Lung (tissue), 12 donors: ENCODE measurements around the gene NRCAM. TPM values are rescaled to one million over a fixed set of nuclear protein-coding genes. Genes with fewer than 3 reads are reported as not detected.
A peak's percentile ranks its signal among the peaks of the same experiment; 100 is the strongest.

Experiments used
- ATAC-seq: fragments of 200-7000 bp; cut with Tn5 transposase; one replicate; pipeline ENCODE4 v1.9.1; 2020; ENCODE audit warnings: moderate number of reproducible peaks; ENCODE audit not compliant: insufficient read depth, low FRiP score
- DNase-seq, 3 donors: peaks; one replicate each; pipeline ENCODE4 v3.0.0-alpha.2; 2013 to 2017
- H3K27ac ChIP-seq, 2 donors: one replicate each; pipeline ENCODE4 v1.5.1; 2013; ENCODE audit warnings: mild to moderate bottlenecking in 2 of 2, moderate library complexity in 2 of 2, control low read depth in 1 of 2, inconsistent platforms in 1 of 2, low read depth in 1 of 2, low read length in 1 of 2
- H3K27me3 ChIP-seq, 3 donors: one replicate each; pipeline ENCODE4 v1.5.1; 2013; ENCODE audit warnings: low read length in 2 of 3; ENCODE audit not compliant: control insufficient read depth in 3 of 3, insufficient read depth in 3 of 3
- H3K36me3 ChIP-seq, 4 donors: one replicate each; pipeline ENCODE4 v1.5.1; 2013; ENCODE audit warnings: low read length in 4 of 4, mild to moderate bottlenecking in 1 of 4, moderate library complexity in 1 of 4; ENCODE audit not compliant: control insufficient read depth in 4 of 4, insufficient read depth in 4 of 4
- H3K4me1 ChIP-seq, 5 donors: one replicate each; pipeline ENCODE4 v1.5.1; 2013; ENCODE audit warnings: low read length in 5 of 5, mild to moderate bottlenecking in 2 of 5, moderate library complexity in 1 of 5; ENCODE audit not compliant: control insufficient read depth in 5 of 5, insufficient read depth in 5 of 5
- H3K4me3 ChIP-seq: one replicate; pipeline ENCODE4 v1.5.1; 2013; ENCODE audit warnings: mild to moderate bottlenecking, control low read depth, moderate library complexity
- H3K9ac ChIP-seq, 2 donors: one replicate each; pipeline ENCODE4 v1.5.1; 2013; ENCODE audit warnings: low read length in 2 of 2, control low read depth in 1 of 2; ENCODE audit not compliant: insufficient read depth in 1 of 2
- H3K9me3 ChIP-seq, 4 donors: one replicate each; pipeline ENCODE4 v1.5.1; 2013; ENCODE audit warnings: low read length in 3 of 4, mild to moderate bottlenecking in 1 of 4, moderate library complexity in 1 of 4; ENCODE audit not compliant: control insufficient read depth in 4 of 4, insufficient read depth in 3 of 4
- WGBS, 2 donors: extraction: QIAGEN DNeasy Blood & Tissue Kit; methylation state at CpG; one replicate each; pipeline ENCODE4 v1.1.7; 2013; 5-methylcytosine and 5-hydroxymethylcytosine counted together
- polyA plus RNA-seq, 2 donors: library from polyadenylated mRNA; stranded (reverse); fragments of 200-250 nt; gene quantifications; one replicate each; pipeline ENCODE4 v1.2.1, GENCODE V29; 2013
- total RNA-seq, 2 donors: library from RNA; depleted of rRNA in 1 of 2; stranded (reverse); fragments of >200 nt in 1 of 2; gene quantifications; one replicate each; pipeline ENCODE4 v1.2.1, GENCODE V29; 2014 to 2021
- TF ChIP-seq, protein P1 (sequence below): IDR thresholded peaks from 2 replicates; pipeline ENCODE4 v1.5.1; 2012; ENCODE audit warnings: mild to moderate bottlenecking; ENCODE audit errors: control extremely low read depth, extremely low read depth
- donor health status: control.
- donor health status: control.
- donor health status: Bipolar disorder and iron deficiency.
- donor health status: healthy.
- donor health status: DM: yes; HTN: yes; CAD: no.

NRCAM gene
- total and polyA plus RNA-seq, 4 donors, result 2.5 to 32.4 (median 11.0) TPM

GRCh38 chr7:108290459-108291151 lies 165.6 kb downstream of the NRCAM start:
- TF ChIP-seq, protein P1, sequence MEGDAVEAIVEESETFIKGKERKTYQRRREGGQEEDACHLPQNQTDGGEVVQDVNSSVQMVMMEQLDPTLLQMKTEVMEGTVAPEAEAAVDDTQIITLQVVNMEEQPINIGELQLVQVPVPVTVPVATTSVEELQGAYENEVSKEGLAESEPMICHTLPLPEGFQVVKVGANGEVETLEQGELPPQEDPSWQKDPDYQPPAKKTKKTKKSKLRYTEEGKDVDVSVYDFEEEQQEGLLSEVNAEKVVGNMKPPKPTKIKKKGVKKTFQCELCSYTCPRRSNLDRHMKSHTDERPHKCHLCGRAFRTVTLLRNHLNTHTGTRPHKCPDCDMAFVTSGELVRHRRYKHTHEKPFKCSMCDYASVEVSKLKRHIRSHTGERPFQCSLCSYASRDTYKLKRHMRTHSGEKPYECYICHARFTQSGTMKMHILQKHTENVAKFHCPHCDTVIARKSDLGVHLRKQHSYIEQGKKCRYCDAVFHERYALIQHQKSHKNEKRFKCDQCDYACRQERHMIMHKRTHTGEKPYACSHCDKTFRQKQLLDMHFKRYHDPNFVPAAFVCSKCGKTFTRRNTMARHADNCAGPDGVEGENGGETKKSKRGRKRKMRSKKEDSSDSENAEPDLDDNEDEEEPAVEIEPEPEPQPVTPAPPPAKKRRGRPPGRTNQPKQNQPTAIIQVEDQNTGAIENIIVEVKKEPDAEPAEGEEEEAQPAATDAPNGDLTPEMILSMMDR, result no peak

GRCh38 chr7:108289852-108290251 lies 166.4 kb downstream of the NRCAM start:
- 80% methylated on average over 1 of the region's 1 CpG for WGBS, 2 donors
- H3K9ac ChIP-seq, result no peak overlapping the region
- no peak overlapping the region for H3K27ac ChIP-seq
- ATAC-seq (no peak), DNase-seq (no peak)
- H3K4me1 ChIP-seq, result peaks cover 0 to 37% (median 3%) of the 10 kb centered on the region in 5 donors
- H3K36me3 ChIP-seq, result no peaks in the 10 kb centered on the region
- TF ChIP-seq, protein P1, result no peak
- H3K27me3 ChIP-seq, result no peaks in the 10 kb centered on the region
- no peak overlapping the region for H3K4me3 ChIP-seq
- H3K9me3 ChIP-seq, result no peaks in the 10 kb centered on the region

More at GRCh38 chr7:108290459-108291151, 165.6 kb downstream of the NRCAM start:
- peak; percentile 30 to 85 (median 82) for DNase-seq
- no peak for ATAC-seq
- Histone ChIP-seq H3K4me1 (peaks cover 0 to 37% (median 3%) of the 10 kb centered on the region in 5 donors), H3K9me3 (no peaks in the 10 kb centered on the region), H3K9ac (no peak overlapping the region), H3K27me3 (no peaks in the 10 kb centered on the region), H3K36me3 (no peaks in the 10 kb centered on the region), H3K4me3 (no peak overlapping the region), H3K27ac (no peak overlapping the region)
- 53 to 74% methylated on average over 7 of the region's 7 CpGs for WGBS, 2 donors

DNA sequence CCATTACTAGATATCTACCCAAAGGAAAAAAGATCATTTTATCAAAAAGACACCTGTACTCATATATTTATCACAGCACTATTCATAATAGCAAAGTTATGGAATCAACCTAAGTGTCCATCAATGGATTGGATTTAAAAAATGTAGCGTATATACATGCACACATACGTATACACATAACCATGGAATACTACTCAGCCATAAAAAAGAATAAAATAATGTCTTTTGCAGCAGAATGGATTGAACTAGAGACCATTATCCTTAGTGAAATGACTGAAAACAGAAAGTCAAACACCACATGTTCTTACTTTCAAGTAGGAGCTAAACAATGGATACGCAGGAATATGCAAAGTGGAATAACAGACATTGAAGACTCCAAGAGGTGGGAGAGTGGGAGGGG lies 168.4 kb downstream of the NRCAM start:
- 98% methylated on average over 3 of the region's 3 CpGs for WGBS, 2 donors
- TF ChIP-seq, protein P1, result no peak
- H3K36me3 ChIP-seq, result no peaks in the 10 kb centered on the region

More for the DNA sequence above, 168.4 kb downstream of the NRCAM start:
- DNase-seq (no peak), ATAC-seq (no peak)
- H3K9me3 ChIP-seq, result no peaks in the 10 kb centered on the region
- H3K4me1 ChIP-seq, result peaks cover 0 to 31% (median 3%) of the 10 kb centered on the region in 5 donors
- no peak overlapping the region for H3K9ac ChIP-seq
- H3K4me3 ChIP-seq, result no peak overlapping the region
- H3K27ac ChIP-seq, result no peak overlapping the region
- no peaks in the 10 kb centered on the region for H3K27me3 ChIP-seq
